ENCODE measurements around the gene CLEC2A.
A peak's percentile ranks its signal among the peaks of the same experiment; 100 is the strongest.

Gene CLEC2A

GRCh38 chr12:9948606-9949296 lies 16.6 kb upstream of the CLEC2A start:
- in situ Hi-C loops (cut with HindIII; ENCODE audit: low sequenced_read_pairs), result no loop called here

GRCh38 chr12:9947674-9948073 lies 15.5 kb upstream of the CLEC2A start:
- DNase-seq (ENCODE audit: low read depth, low spot score), result no peak
- H3K4me3 ChIP-seq (ENCODE audit: low read depth, low read length), result no peak overlapping the region
- in situ Hi-C loops (cut with HindIII; ENCODE audit: low sequenced_read_pairs), result no loop called here
- TF ChIP-seq CTCF (IDR thresholded peaks at IDR 0.05; ENCODE audit: low read depth, low read length), result no peak

More at GRCh38 chr12:9948606-9949296, 16.6 kb upstream of the CLEC2A start:
- H3K4me3 ChIP-seq (ENCODE audit: low read depth, low read length), result no peak overlapping the region
- no peak for TF ChIP-seq CTCF (IDR thresholded peaks at IDR 0.05; ENCODE audit: low read depth, low read length)
- DNase-seq (ENCODE audit: low read depth, low spot score), result no peak

GRCh38 chr12:9944391-9944790 lies 12.2 kb upstream of the CLEC2A start:
- no peak for DNase-seq (ENCODE audit: low read depth, low spot score)
- in situ Hi-C loops (cut with HindIII; ENCODE audit: low sequenced_read_pairs), result no loop called here
- no peak overlapping the region for H3K4me3 ChIP-seq (ENCODE audit: low read depth, low read length)
- no peak for TF ChIP-seq CTCF (IDR thresholded peaks at IDR 0.05; ENCODE audit: low read depth, low read length)

GRCh38 chr12:9943240-9943639 lies 11.1 kb upstream of the CLEC2A start:
- DNase-seq (ENCODE audit: low read depth, low spot score), result no peak
- no peak overlapping the region for H3K4me3 ChIP-seq (ENCODE audit: low read depth, low read length)

GRCh38 chr12:9941838-9942237 lies 9.7 kb upstream of the CLEC2A start:
- DNase-seq (ENCODE audit: low read depth, low spot score), result no peak
- no peak overlapping the region for H3K4me3 ChIP-seq (ENCODE audit: low read depth, low read length)
- in situ Hi-C loops (cut with HindIII; ENCODE audit: low sequenced_read_pairs), result no loop called here
- TF ChIP-seq CTCF (IDR thresholded peaks at IDR 0.05; ENCODE audit: low read depth, low read length), result no peak

More at GRCh38 chr12:9943240-9943639, 11.1 kb upstream of the CLEC2A start:
- no peak for TF ChIP-seq CTCF (IDR thresholded peaks at IDR 0.05; ENCODE audit: low read depth, low read length)
- in situ Hi-C loops (cut with HindIII; ENCODE audit: low sequenced_read_pairs), result no loop called here

GRCh38 chr12:9940375-9940774 lies 8.2 kb upstream of the CLEC2A start:
- TF ChIP-seq CTCF (IDR thresholded peaks at IDR 0.05; ENCODE audit: low read depth, low read length), result peak; percentile 43
- in situ Hi-C loops (cut with HindIII; ENCODE audit: low sequenced_read_pairs), result no loop called here
- DNase-seq (ENCODE audit: low read depth, low spot score), result no peak
- no peak overlapping the region for H3K4me3 ChIP-seq (ENCODE audit: low read depth, low read length)

Data from astrocyte of the spinal cord (primary cell).